WERI-Rb-1 (cell line): ENCODE data around the gene PGP.

Experiments
- DNase-seq: peaks from one replicate; pipeline ENCODE4 v3.0.0-alpha.2; 2020
- H3K27ac ChIP-seq: fragments of 250-450 bp; sonication (Bioruptor Pico); 2 replicates; pipeline ENCODE4 v1.5.1; 2020; ENCODE audit warnings: mild to moderate bottlenecking, moderate library complexity
- H3K27me3 ChIP-seq: fragments of 250-450 bp; sonication (Bioruptor Pico); 2 replicates; pipeline ENCODE4 v1.5.1; 2021; ENCODE audit warnings: mild to moderate bottlenecking, low read depth, moderate library complexity; ENCODE audit not compliant: insufficient read depth, severe bottlenecking
- H3K36me3 ChIP-seq: fragments of 250-450 bp; sonication (Bioruptor Pico); 2 replicates; pipeline ENCODE4 v1.5.1; 2020; ENCODE audit warnings: mild to moderate bottlenecking, moderate library complexity
- H3K4me3 ChIP-seq: 2 replicates; pipeline ENCODE4 v1.5.1; 2011; ENCODE audit warnings: low read depth, mild to moderate bottlenecking, control low read depth, low read length
- H3K9me3 ChIP-seq: fragments of 250-450 bp; sonication (Bioruptor Pico); 2 replicates; pipeline ENCODE4 v1.5.1; 2021; ENCODE audit warnings: mild to moderate bottlenecking, moderate library complexity; ENCODE audit not compliant: severe bottlenecking
- TF ChIP-seq, protein P1 (sequence below): IDR thresholded peaks from 2 replicates; pipeline ENCODE4 v1.5.1; 2011; ENCODE audit warnings: low read depth, mild to moderate bottlenecking, control low read depth, inconsistent platforms, low read length

PGP gene

GRCh38 chr16:2161911-2162310, 52.7 kb downstream of the PGP start:
- peaks cover 33% of the 10 kb centered on the region for H3K36me3 ChIP-seq
- no peaks in the 10 kb centered on the region for H3K27me3 ChIP-seq
- H3K9me3 ChIP-seq: peaks cover 8% of the 10 kb centered on the region
- TF ChIP-seq, protein P1, sequence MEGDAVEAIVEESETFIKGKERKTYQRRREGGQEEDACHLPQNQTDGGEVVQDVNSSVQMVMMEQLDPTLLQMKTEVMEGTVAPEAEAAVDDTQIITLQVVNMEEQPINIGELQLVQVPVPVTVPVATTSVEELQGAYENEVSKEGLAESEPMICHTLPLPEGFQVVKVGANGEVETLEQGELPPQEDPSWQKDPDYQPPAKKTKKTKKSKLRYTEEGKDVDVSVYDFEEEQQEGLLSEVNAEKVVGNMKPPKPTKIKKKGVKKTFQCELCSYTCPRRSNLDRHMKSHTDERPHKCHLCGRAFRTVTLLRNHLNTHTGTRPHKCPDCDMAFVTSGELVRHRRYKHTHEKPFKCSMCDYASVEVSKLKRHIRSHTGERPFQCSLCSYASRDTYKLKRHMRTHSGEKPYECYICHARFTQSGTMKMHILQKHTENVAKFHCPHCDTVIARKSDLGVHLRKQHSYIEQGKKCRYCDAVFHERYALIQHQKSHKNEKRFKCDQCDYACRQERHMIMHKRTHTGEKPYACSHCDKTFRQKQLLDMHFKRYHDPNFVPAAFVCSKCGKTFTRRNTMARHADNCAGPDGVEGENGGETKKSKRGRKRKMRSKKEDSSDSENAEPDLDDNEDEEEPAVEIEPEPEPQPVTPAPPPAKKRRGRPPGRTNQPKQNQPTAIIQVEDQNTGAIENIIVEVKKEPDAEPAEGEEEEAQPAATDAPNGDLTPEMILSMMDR: no peak
- no peak for DNase-seq
- no peak overlapping the region for H3K4me3 ChIP-seq
- no peak overlapping the region for H3K27ac ChIP-seq
